Fibroblast of upper back skin (primary cell): Measurements from ENCODE around the gene PPP2R2C.

Experiments used
- DNase-seq: peaks from one replicate; pipeline ENCODE4 v3.0.0-alpha.2; 2013

Gene PPP2R2C

DNA sequence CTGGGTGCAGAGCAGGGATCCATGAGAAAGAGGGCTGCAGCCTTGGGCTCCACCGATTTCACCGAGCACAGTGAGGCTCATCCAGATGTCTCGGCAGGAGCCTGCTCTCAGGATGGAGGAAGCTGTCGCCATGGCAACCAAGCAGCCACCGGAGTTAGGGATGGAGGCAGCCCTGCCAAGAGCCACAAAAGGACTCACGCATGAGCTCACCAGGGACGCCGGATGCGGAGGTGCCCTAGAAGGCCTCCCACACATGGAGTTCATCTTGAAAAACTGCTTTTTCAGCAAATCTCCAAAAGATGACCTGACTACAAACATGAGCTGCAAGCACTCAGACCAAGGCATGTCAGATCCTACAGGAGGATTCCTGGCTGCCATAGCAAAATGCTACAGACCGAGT lies 112.0 kb downstream of the PPP2R2C start:
- DNase-seq: peak; percentile 2

DNA sequence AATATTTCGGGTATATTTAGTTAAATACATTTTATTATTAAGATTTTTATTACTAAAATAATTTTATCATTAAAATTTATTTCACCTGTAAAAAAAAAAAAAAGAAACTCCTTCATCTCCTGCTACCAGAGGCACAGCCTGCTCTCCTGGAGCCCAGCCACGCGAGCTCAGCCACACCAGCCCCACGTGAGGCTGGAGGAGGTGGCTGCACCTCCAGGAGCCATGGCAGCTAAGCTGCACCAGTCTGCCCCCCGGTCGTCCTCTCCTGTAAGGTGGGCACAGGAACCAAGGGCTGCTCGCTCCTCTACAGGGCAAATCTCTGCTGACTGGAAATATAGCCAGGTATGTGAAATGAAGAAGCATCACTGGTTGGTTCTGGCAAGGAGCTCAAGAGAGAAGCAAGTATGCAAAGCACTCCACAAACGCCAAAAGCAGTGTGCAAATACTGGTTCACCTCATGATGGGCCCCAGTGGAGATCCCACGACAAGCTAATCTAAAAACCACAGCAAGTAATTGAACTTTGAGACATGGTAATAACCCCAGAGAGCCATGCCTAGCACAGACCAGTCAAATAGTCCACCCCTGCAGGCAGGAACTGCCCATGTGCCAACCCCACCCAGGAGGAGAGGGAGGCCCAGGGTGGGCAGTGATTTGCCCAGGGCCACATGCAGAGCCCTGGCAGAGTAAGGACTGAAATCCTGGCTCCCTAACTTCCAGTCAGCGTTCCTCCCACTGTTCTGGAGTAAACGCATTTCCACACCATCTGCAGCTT lies 112.7 kb downstream of the PPP2R2C start:
- DNase-seq: no peak

DNA sequence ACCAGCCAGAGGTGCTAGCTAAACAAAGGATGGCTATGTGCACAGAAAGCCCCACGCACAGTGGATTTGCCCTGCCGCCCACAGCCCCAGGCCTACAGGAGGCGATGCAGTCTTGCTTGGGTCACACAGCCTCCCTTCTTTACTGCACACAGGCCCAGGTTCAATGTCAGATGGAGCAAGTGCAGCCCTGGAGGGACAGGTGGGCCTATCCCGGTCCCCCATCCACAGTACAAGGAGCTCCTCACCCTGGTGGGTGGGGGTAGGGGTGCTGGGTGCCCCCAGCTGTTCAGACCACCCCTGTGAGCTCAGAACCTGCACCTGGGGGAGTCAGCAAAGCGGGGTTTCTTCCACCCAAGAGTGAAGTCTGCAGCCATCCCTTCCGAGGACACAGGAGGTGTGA lies 114.9 kb downstream of the PPP2R2C start:
- no peak for DNase-seq

DNA sequence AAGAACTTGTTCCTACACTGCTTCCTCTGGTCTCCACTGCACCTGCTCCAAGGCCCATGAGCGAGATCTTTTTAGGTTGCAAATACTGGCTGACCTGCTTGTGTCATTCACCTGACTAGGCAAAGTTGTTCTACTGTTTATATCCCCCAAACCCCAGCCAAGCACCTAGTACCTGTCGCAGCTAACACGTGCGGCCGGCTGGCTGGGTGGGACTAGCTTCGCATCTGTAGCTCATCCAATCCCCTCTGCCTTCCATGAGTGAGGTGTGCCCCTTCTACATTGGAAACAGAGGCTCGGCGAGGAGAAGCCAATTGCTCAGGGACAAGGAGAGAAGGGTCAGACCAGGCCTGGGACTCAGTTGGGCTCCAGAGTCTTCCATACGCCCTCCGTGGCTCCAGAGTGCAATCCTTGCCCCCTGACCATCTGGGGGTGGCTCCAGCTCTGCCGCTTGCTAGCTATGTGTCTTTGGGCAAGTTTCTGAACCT lies 116.3 kb downstream of the PPP2R2C start:
- DNase-seq: no peak

DNA sequence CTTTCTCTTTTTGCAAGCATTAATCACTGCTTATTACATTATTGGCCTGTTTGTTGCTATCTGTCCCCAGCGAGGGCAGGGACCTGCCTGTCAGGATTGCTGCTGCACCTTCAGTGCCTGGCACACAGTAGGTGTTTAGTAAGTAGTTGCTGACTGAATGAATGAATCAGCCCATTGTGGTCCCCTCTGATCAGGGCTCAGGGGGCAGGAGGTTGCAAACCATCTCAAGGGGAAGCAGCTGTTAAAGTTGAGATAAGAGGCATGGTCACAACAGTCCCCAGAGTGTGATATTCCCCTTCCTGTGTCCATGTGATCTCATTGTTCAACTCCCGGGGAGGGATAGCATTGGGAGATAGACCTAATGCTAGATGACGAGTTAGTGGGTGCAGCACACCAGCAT lies 117.4 kb downstream of the PPP2R2C start:
- DNase-seq: no peak

DNA sequence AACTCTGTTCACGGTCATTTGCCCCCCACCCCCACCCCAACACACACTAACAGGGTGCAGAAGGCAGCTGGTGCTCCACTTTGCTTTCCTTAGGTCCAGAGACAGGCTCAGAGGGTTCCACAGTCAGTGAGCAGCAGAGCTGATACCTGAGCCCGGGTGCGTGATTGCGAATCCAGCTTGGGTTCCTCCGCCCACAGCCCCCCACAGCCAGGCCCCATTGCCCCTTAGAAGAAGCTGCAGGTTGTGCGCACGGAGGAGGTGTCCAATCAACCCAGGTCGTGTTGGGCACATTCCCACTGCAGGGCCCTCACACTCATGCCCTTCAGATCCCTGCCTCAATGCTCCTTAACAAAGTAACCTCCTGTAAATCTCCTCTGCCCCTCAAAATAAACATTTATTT lies 117.8 kb downstream of the PPP2R2C start:
- no peak for DNase-seq

DNA sequence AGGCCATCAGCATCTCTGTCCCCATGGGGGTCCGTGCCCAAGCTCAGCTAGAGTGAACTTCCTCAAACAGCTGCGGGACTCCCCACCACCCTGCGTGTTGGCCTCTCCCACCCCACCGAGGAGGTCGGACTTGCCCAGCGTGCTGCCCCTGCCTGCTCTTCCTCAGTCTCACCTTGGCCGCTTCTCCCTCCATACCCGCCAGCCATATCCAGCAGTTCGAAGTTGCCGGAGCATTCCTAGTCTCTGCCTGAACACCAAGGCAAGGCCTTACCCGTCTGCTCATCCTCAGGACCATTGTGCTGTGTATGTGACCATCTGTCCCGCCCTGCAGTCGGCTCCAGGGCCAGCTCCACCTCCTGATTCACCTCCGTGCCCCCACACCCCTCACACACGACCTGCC lies 118.3 kb downstream of the PPP2R2C start:
- no peak for DNase-seq

DNA sequence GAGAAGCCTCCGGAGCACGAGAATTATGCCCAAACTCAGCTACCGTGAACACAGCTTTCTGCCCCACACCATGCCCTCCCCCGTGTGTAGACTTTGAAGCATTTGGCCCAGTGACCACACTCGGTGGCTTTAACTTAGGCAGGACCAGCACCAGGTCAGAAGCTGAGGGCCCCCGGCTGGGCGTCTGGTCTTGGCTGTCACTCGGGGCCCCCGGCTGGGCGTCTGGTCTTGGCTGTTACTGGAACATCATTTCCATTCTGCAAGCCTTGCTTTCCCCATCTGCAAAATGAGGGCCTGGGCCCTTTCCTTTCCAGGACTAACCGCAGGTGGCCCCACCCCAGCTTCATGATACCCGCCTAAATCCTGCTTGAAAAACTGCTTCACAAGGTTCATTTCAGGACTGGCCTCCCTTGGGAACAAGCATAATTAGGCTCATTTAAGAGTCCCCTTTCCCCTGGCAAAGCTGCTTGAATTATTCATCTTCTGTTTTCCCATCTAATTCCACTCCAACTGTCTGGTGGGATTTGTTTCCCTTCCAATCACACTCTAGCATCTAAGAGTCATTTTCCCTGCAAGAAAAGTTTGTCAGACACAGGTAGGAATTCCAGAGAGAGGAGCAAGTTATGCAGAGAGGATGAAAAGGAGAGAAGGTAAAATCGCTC lies 120.3 kb downstream of the PPP2R2C start:
- DNase-seq: no peak

DNA sequence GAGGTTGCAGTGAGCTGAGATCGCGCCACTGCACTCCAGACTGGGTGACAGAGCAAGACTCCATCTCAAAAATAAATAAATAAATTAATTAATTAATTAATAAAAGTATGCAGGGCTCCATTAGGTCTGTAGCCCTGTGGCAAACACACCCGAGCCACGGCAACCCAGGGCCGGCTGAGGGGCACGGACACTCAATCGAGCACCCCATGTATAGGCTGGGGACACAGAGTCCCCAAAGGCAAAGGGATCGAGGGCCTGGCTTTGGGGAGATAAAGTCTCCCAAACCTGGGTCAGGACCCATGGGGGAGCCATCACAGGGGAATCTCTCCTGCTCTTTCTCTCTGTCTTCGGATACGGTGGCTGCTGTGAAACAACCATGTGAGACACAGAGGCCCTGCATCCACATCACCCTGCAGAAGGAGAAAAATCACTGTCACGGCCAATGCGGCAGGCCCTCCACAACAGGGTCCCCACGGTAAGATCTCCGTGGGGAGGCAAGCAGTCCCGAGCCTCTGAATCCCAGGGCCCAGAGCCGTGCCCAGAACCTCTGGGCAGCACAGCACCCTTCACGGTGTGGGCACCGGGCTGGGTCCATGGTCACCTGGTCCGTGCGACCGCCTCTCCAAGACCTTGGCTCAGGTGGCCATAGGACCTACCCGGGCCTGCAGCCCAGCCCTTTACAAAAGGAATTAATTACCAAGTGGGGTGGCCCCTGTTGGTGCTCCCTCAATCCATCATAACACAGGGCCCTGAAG lies 121.0 kb downstream of the PPP2R2C start:
- DNase-seq: no peak

DNA sequence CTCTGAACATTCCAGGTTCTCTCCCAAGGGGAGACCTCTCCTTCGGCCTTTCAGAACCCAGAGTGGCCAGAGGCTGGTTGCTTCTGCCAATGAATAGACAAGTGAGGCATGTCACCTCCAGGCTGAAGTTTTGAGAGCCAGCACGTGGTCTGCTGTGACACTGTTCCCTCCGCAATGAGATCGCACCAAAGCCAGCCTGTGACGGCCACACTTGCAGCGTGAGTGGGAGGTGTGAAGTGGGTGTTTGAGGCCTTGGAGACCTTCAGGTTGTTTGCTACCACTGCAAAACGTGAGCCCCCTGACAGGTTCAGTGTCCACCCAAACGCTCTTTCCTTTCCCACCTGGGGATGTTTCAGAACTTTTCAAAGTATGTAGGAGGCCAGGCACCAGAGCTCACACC lies 121.8 kb downstream of the PPP2R2C start:
- no peak for DNase-seq

DNA sequence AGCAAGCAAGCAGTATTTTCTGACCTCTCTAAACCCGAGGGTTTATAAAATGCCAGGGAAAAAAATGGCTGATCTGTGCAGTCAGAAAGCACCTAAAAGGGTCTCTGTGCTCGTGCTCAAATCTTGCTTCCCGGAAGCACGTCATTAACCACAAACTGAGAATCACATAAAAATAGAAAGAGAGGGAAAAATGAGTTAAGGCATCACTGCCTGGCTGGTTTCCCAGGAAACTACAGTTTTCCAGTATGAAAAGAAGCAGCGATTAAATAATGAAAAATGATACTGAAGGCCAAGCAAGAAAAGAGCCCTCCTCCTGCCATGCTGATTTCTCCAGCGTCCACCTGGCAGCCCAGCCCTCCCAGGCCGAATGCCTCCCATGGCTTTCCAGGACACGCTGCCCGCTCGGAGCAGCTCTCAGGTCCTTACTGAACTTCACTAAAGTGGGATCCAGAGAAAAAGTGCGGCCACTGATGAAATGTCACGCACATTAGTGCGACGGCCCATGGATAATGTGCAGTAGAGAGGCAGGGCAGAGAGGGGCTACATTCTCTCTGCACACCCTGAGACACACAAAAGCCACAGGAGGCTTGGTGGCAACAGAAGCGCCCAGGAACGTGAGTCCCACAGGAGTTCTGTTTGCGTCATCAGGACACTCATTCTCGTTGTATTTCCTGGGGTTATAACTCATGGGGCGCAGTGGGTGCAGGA lies 122.4 kb downstream of the PPP2R2C start:
- peak; percentile 44 for DNase-seq

DNA sequence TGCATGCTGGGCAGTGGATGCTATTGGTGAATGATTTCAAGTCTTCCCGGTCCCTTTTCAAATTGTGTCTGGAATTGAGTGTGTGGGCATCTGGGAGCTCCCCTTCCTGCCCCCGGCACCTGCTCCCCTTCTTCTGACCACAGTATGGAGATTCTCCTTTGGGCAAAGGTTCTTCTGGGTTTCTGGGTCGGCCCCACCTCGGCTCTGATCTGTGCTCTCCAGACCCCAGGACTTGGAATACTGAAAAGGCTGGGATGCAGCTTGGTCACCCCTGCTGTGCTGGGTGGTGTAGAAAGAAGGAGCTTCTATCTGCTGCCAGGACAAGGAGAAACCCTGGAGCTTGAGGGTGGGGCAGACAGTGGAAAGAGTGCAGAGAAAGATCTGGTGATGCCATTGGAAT lies 124.0 kb downstream of the PPP2R2C start:
- DNase-seq: no peak

DNA sequence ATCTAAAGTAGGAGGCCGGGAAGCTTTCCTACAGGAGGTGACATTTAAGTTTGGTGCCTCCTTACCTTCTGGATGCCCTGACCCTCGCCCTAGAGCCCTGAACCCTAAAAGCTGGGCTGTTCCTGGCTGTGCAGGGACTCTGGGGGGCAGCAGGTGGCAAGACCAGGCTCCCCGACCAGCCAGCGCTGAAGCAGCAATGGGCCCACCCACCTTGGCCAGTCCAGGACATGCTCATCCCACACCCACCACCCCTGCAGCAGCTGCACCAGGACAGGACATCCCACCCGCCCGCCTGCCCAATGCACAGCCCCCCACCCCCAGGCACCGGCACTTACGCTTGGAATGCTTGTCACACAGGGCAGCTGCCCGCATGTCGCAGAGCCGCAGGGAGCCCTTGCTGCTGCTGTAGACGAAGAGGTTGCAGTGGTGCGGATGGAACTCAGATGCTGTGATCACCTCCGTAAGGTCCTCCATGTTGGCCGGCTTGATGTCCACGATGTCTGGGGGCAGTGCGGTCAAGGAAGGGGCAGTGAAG lies 124.8 kb downstream of the PPP2R2C start:
- DNase-seq: no peak

DNA sequence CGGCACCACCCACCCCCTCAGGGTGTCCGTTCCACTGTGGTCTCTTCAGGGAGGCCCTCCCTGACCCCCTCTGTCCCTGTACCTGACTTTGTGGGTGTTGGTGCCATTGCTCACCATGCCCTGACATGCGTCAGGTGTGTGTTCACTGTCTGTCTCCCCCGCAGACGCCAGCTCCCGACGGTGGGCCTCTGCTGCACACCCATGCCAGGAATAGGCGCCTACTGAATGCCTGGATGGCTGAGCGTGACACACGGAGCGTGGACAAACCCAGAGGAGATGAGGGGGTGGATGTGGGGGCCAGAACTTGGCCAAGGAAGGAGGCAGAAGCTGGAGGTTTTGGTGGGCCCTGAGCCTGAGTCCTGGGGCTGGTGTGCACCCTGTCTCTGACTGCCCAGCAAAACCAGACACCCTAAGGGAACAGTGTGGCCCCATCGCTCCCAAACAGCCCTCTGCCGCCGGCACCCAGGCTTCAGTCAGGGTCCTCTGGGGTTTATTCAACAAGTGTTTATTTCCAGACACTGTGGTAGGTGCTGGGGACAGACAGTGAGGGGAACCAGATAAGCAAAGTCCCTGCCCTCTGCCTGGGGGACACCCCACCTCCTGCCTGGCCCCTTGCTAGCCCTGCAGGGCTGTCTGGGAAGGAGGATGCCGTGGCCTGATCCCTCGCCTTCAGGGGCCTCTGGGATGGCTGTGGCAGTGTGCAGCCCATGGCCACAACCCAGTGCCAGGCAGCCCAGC lies 125.9 kb downstream of the PPP2R2C start:
- no peak for DNase-seq

DNA sequence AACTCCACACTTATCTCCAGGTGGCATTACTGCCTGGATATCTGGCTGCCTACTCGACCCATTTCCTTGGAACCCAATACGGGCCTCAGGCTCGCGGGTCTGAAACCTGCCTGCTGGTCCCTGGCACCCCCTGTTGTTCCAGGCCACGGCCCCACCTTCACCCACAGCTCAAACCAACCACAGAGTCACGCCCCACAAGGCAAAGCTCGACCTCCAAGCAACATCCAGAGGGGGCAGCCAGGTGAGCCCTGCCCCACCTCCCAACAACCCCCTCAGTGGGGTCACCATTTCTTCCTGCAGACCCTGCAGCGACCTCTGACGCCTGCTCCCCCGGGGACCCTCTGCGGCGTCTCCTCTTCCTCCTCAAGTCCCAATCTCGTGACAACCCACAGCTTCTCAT lies 126.5 kb downstream of the PPP2R2C start:
- DNase-seq: no peak

DNA sequence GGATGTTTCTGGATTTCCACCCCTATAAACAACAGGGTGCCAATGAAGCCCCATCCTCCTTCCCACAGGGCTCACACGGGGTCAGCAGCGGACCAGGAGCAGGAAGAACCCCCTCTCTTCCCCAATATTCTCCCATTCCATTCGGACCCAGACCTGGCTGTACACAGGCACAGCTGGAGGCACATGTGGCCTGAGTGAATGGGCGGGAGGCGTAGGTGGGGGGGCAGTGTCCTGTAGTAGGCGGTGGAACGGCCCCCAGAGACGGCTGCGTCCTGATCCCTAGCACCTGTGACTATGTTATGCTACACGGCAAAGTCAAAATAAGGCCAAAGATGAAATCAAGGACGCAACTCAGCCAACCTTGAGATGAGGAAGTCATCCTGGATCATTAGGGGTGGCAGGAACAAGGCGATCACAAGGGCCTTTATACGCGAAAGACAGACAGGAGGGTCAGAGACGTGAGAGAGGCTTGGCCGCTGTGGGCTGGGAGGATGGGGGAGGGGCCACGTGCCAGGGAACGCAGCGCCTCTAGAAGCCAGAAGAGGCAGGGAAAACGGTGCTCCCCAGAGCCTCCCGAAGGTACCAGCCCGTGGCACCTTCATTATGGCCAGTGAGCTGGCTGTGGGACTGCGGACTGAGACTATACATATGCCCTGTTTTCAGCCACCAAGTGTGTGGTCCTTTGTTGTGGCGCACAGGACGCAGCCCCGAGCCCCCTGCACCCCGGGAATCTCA lies 127.2 kb downstream of the PPP2R2C start:
- no peak for DNase-seq

DNA sequence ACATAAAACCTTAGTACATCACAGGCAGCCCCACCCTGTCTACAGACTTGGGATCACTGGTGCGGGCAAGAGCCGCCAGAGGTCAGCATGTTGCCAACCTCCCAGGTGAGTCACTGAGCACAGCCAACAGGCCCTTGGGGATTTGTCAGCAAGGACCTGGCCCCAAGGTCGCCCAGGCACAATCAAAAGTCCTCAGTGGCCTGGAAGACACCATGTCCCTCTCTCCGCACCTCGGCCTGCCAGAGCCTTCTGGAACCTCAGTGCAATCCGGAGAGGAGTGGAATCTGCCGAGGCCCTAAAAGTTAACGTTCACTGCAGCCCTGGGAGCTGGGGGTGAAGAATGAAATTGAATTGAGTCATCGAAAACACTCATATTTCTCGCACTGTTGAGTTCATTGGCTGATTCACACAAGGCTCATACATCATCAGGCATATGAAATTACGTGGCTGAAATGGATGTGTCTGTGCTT lies 128.4 kb downstream of the PPP2R2C start:
- peak; percentile 80 for DNase-seq

DNA sequence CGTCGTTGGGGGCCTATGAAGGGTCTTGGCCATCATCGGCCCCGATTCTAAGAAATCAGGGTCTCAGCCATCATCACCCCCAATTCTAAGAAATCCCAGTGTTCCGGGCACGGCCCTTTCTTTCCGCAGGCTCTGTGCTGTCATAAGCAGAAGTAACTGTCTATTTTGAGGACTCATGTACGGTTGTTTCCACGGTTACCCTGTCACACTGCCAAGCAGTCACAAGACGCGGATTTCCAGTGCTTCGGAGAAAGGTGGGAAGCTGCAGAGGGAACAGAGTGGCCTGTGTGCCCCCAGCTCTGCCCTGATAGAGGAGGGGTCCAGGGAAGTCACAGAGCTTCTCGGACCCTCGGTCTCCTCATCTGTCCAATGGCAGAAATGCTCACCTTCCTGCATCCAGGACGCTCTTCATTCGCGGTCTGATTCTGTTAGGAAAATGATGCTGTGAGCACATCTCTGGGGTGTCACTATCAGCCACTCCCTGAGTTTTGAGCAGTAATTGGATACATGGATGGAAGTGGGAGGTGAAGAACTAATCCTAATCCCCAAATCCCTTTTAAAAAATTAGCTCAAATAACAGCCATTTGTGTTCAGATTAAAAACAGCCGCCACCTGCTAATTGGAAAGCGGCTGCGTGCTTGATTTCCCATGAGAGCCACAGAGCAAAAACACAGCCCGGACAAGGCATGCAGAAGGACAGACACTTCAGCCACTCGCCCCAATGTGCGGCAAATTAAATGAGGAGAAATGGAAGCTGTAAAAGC lies 129.7 kb downstream of the PPP2R2C start:
- DNase-seq: no peak

DNA sequence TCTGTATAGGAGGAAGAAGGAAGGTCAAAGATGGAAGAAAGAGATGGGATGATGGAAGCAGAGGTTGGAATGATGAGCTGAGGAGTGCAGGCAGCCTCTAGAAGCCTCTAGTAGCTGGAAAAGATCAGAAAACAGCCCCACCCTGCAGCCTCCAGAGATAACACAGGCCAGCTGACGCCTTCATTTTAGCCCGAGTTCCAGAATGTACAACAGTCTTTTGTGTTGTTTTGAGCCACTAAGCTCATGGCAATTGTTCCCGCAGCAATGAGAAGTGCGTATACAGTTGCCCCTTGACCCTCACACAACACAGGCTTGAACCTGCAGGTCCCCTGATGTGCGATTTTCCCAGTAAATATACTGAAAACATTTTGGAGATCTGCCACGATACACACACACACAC lies 130.7 kb downstream of the PPP2R2C start:
- DNase-seq: no peak

DNA sequence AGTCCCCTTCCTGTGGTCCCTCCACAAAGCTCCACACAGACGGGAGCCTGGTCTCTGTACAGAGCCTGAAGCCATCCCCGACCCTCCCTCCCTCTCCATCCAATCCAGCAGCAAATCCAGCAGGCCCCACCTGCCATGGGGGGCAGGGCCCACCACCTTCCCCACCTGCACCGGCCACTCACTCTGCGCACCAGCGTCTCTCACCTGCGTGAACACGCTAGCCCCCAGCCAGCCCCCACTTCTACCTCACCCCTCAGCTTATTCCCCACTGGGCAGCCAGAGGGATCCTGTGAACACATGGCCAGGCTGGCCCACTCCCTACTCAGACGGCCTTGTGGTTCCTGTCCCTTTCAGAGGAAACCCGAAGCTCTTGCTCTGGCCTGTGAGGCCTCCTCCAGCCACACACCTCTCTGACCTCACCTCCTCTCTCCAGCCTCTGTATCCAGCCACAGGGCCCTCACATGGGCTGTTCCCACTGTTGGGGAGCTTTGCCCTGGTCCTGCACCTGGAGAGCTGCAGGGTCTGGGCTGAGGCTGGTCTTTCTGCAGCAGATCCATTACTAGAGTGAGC lies 131.9 kb downstream of the PPP2R2C start:
- no peak for DNase-seq
